H1 (cell line): ENCODE results near the gene KRT72. TPM values are rescaled to one million over a fixed set of nuclear protein-coding genes. Genes with fewer than 3 reads are reported as not detected.

Experiments
- CTCF ChIA-PET: fragments of 300-600 bp; sonication (Branson Sonifier 250); formaldehyde crosslinking; loops from one replicate; lab custom pipeline; 2021; ENCODE audit not compliant: partially characterized antibody; lab: Charles Lee
- POLR2A ChIA-PET: fragments of 300-600 bp; sonication (Branson Sonifier 250); formaldehyde crosslinking; loops from one replicate; lab custom pipeline; 2021; ENCODE audit warnings: inconsistent platforms; ENCODE audit not compliant: partially characterized antibody; lab: Charles Lee
- DNase-seq, 2 experiments: peaks; one replicate each; pipeline versions ENCODE4 v3.0.0 to v3.0.0-alpha.2; 2010 to 2022; ENCODE audit warnings: low spot score in 2 of 2, low read depth in 1 of 2, mixed read lengths in 1 of 2
- FAIRE-seq: peaks from 2 replicates; lab custom pipeline; 2011; peaks lifted over from hg19 to GRCh38; lab: Jason Lieb, UNC
- H2AFZ ChIP-seq: 2 replicates; pipeline ENCODE4 v1.8.1; 2012; ENCODE audit warnings: low read length, inconsistent platforms
- H2AK5ac ChIP-seq: 2 replicates; pipeline ENCODE4 v1.6.1; 2013; ENCODE audit warnings: low read depth, low read length
- H2BK120ac ChIP-seq: replicated peaks from 2 replicates; pipeline ENCODE3; 2013; ENCODE audit warnings: low read depth, low read length, inconsistent platforms
- H2BK12ac ChIP-seq: 2 replicates; pipeline ENCODE4 v1.6.1; 2013; ENCODE audit warnings: low read depth, low read length
- H2BK15ac ChIP-seq: 2 replicates; pipeline ENCODE4 v1.6.1; 2013; ENCODE audit warnings: low read length
- H2BK20ac ChIP-seq: 2 replicates; pipeline ENCODE4 v1.6.1; 2013; ENCODE audit warnings: low read length
- H2BK5ac ChIP-seq: 2 replicates; pipeline ENCODE4 v1.6.1; 2013; ENCODE audit warnings: low read depth, low read length
- H3K14ac ChIP-seq: 2 replicates; pipeline ENCODE4 v1.6.1; 2013; ENCODE audit warnings: inconsistent platforms; ENCODE audit not compliant: insufficient read length
- H3K18ac ChIP-seq: 2 replicates; pipeline ENCODE4 v1.6.1; 2013; ENCODE audit warnings: low read length; ENCODE audit errors: extremely low read depth
- H3K23ac ChIP-seq: 2 replicates; pipeline ENCODE4 v1.6.1; 2013; ENCODE audit warnings: inconsistent platforms; ENCODE audit not compliant: insufficient read length
- H3K23me2 ChIP-seq: 2 replicates; pipeline ENCODE4 v1.6.1; 2013; ENCODE audit warnings: low read depth, low read length
- H3K27ac ChIP-seq: 2 replicates; pipeline ENCODE4 v1.6.1; 2011; ENCODE audit warnings: low read depth, low read length, inconsistent platforms
- H3K27me3 ChIP-seq, 4 experiments: replicated peaks in 1 of 4; 1 replicate in 1 of 4; 2 replicates in 3 of 4; pipeline versions ENCODE4 v1.6.1 to v1.8.1; 2011 to 2013; ENCODE audit warnings: low read length in 3 of 4, mild to moderate bottlenecking in 3 of 4, inconsistent platforms in 2 of 4, mixed read lengths in 2 of 4, moderate library complexity in 1 of 4; ENCODE audit not compliant: control insufficient read depth in 3 of 4, insufficient read depth in 3 of 4; ENCODE audit errors: extremely low read depth in 1 of 4
- H3K36me3 ChIP-seq, 4 experiments: 2 replicates each; pipeline versions ENCODE4 v1.6.1 to v1.8.1; 2011 to 2013; ENCODE audit warnings: mild to moderate bottlenecking in 4 of 4, low read length in 3 of 4, moderate library complexity in 2 of 4, control low read depth in 1 of 4, inconsistent platforms in 1 of 4; ENCODE audit not compliant: insufficient read depth in 4 of 4, control insufficient read depth in 2 of 4
- H3K4ac ChIP-seq: replicated peaks from 2 replicates; pipeline ENCODE3; 2013; ENCODE audit warnings: low read length, low read depth, mixed read lengths, inconsistent platforms; ENCODE audit not compliant: insufficient read length
- H3K4me1 ChIP-seq, 4 experiments: replicated peaks in 1 of 4; 1 replicate in 1 of 4; 2 replicates in 3 of 4; pipeline versions ENCODE4 v1.6.1 to v1.8.1; 2011 to 2013; ENCODE audit warnings: low read length in 3 of 4, inconsistent platforms in 2 of 4, mixed read lengths in 1 of 4; ENCODE audit not compliant: insufficient read depth in 4 of 4, control insufficient read depth in 3 of 4
- H3K4me2 ChIP-seq, 2 experiments: 2 replicates each; pipeline versions ENCODE4 v1.6.1 to v1.8.1; 2011 to 2013; ENCODE audit warnings: low read depth in 2 of 2, low read length in 2 of 2, control low read depth in 1 of 2, inconsistent platforms in 1 of 2, mild to moderate bottlenecking in 1 of 2; ENCODE audit not compliant: insufficient read depth in 1 of 2
- H3K4me3 ChIP-seq, 4 experiments: fragments of 200-600, 300-600 bp in 1 of 4; sonication (generic), shearing (Covaris generic), sonication (Bioruptor Twin) in 1 of 4; 2 replicates each; pipeline versions ENCODE4 v1.5.1 to v1.8.1; 2011 to 2016; ENCODE audit warnings: low read length in 4 of 4, low read depth in 3 of 4, control low read depth in 2 of 4, inconsistent platforms in 2 of 4, mild to moderate bottlenecking in 2 of 4, mixed read lengths in 1 of 4, moderate library complexity in 1 of 4; ENCODE audit not compliant: insufficient read depth in 2 of 4; ENCODE audit errors: extremely low read depth in 1 of 4
- H3K56ac ChIP-seq: replicated peaks from 2 replicates; pipeline ENCODE3; 2013; ENCODE audit warnings: low read depth, mild to moderate bottlenecking, mixed read lengths, low read length, inconsistent platforms; ENCODE audit not compliant: insufficient read length
- H3K79me1 ChIP-seq: 2 replicates; pipeline ENCODE4 v1.6.1; 2013; ENCODE audit warnings: low read depth, low read length, control low read depth
- H3K79me2 ChIP-seq, 2 experiments: 2 replicates each; pipeline versions ENCODE4 v1.6.1 to v1.8.1; 2012 to 2013; ENCODE audit warnings: low read length in 2 of 2, mild to moderate bottlenecking in 2 of 2, inconsistent platforms in 1 of 2; ENCODE audit not compliant: insufficient read depth in 2 of 2, control insufficient read depth in 1 of 2
- H3K9ac ChIP-seq, 4 experiments: replicated peaks in 1 of 4; 1 replicate in 1 of 4; 2 replicates in 3 of 4; pipeline versions ENCODE4 v1.6.1 to v1.8.1; 2011 to 2013; ENCODE audit warnings: low read depth in 3 of 4, low read length in 3 of 4, control low read depth in 2 of 4, mild to moderate bottlenecking in 2 of 4, moderate library complexity in 2 of 4, inconsistent platforms in 1 of 4; ENCODE audit errors: extremely low read depth in 1 of 4
- H3K9me3 ChIP-seq, 2 experiments: 2 replicates each; pipeline versions ENCODE4 v1.6.1 to v1.8.1; 2012 to 2013; ENCODE audit warnings: mild to moderate bottlenecking in 2 of 2, moderate library complexity in 2 of 2, control low read depth in 1 of 2, inconsistent platforms in 1 of 2, low read depth in 1 of 2, low read length in 1 of 2, mixed read lengths in 1 of 2; ENCODE audit not compliant: insufficient read depth in 2 of 2
- H4K20me1 ChIP-seq, 2 experiments: replicated peaks in 1 of 2; 2 replicates each; pipeline versions ENCODE3 to v1.8.1; 2011 to 2013; ENCODE audit warnings: inconsistent platforms in 2 of 2, low read length in 2 of 2, mild to moderate bottlenecking in 1 of 2; ENCODE audit not compliant: insufficient read depth in 2 of 2, control insufficient read depth in 1 of 2
- H4K5ac ChIP-seq: 2 replicates; pipeline ENCODE4 v1.6.1; 2013; ENCODE audit warnings: low read length, low read depth, mixed read lengths, inconsistent platforms; ENCODE audit not compliant: insufficient read length
- H4K8ac ChIP-seq: 2 replicates; pipeline ENCODE4 v1.8.0; 2013; ENCODE audit warnings: mild to moderate bottlenecking, moderate library complexity, low read length, inconsistent platforms; ENCODE audit not compliant: insufficient read depth; ENCODE audit errors: extremely low read depth
- H4K91ac ChIP-seq: replicated peaks from 2 replicates; pipeline ENCODE3; 2013; ENCODE audit warnings: low read length, mixed read lengths, inconsistent platforms; ENCODE audit not compliant: insufficient read length
- BACH1 ChIP-seq: IDR thresholded peaks from 2 replicates; pipeline ENCODE4 v1.6.1; 2012; ENCODE audit warnings: low read length, improper control_type of control experiment
- CEBPB ChIP-seq: IDR thresholded peaks from 2 replicates; pipeline ENCODE4 v1.6.1; 2012; ENCODE audit warnings: low read depth, low read length
- E2F6 ChIP-seq: IDR thresholded peaks from 2 replicates; pipeline ENCODE4 v1.6.1; 2012; ENCODE audit warnings: inconsistent platforms
- EP300 ChIP-seq, 2 experiments: IDR thresholded peaks; 1 replicate in 1 of 2; 2 replicates in 1 of 2; pipeline ENCODE4 v1.6.1; 2011 to 2012; ENCODE audit warnings: low read depth in 2 of 2, low read length in 2 of 2, mild to moderate bottlenecking in 2 of 2, borderline replicate concordance in 1 of 2, inconsistent platforms in 1 of 2, moderate library complexity in 1 of 2
- KDM5A ChIP-seq: fragments of 200-600 bp; IDR thresholded peaks from 2 replicates; pipeline ENCODE4 v1.7.1; 2012; ENCODE audit warnings: mild to moderate bottlenecking, low read length, inconsistent platforms, mixed read lengths
- PHF8 ChIP-seq: fragments of 200-600 bp; sonication (generic); conservative IDR thresholded peaks from 2 replicates; pipeline ENCODE4 v1.7.1; 2012; ENCODE audit warnings: low read depth, mild to moderate bottlenecking, inconsistent platforms, low read length, moderate library complexity
- SRF ChIP-seq: IDR thresholded peaks from 2 replicates; pipeline ENCODE4 v1.6.1; 2011; ENCODE audit warnings: mild to moderate bottlenecking, low read depth, low read length, moderate library complexity
- TBP ChIP-seq: IDR thresholded peaks from 2 replicates; pipeline ENCODE4 v1.6.1; 2011; ENCODE audit warnings: low read depth, low read length, improper control_type of control experiment
- TEAD4 ChIP-seq: IDR thresholded peaks from 2 replicates; pipeline ENCODE4 v1.6.1; 2012; ENCODE audit warnings: low read depth, low read length, inconsistent platforms, mixed read lengths
- WGBS, 2 experiments: shearing (Covaris generic) in 1 of 2; methylation state at CpG; one replicate each; pipeline versions ENCODE4 v1.1.6 to v1.1.7; 2013 to 2015; ENCODE audit warnings: low lambda C conversion rate in 2 of 2, mixed read lengths in 2 of 2, inconsistent platforms in 1 of 2, low coverage in 1 of 2, missing lambda C conversion rate in 1 of 2; ENCODE audit not compliant: insufficient replicate concordance in 2 of 2, insufficient coverage in 1 of 2, insufficient read length in 1 of 2; ENCODE audit errors: extremely low coverage in 1 of 2, missing lambda C conversion rate in 1 of 2; 5-methylcytosine and 5-hydroxymethylcytosine counted together
- polyA plus RNA-seq, 7 experiments: library from polyadenylated mRNA; depleted of rRNA in 3 of 7; stranded (reverse) in 5 of 7; unstranded in 2 of 7; fragments of >200 nt in 5 of 7; fragments of 200-250 nt in 2 of 7; gene quantifications; 1 replicate in 5 of 7; 2 replicates in 1 of 7; 4 replicates in 1 of 7; pipeline versions ENCODE4 v1.2.1 to v1.2.3, GENCODE V29; 2011 to 2013; ENCODE audit warnings: missing spikeins in 2 of 7, mixed read lengths in 2 of 7
- total RNA-seq: library from RNA; stranded (reverse); fragmentation: NEBNext Ultra II Directional; extraction: Animal tissue kit (Norgen Biotek cat#: 25700); gene quantifications from 2 replicates; pipeline ENCODE4 v1.2.1, GENCODE V29; 2021

KRT72 gene
- total and polyA plus RNA-seq, 2 of the 8 experiments (the other 6 are each of a cell fraction or from before 2014, with no cell fraction given), result not detected

- H3K36me3 ChIP-seq, result no peaks in the 10 kb centered on the region
- H3K4me3 ChIP-seq, result no peak overlapping the region
- H3K79me2 ChIP-seq, result no peaks in the 10 kb centered on the region
- no peak overlapping the region for H2BK15ac ChIP-seq
- H2BK120ac ChIP-seq, result no peak overlapping the region
- H3K14ac ChIP-seq, result no peak overlapping the region
- no peak overlapping the region for H2BK5ac ChIP-seq
- H3K9me3 ChIP-seq, result no peaks in the 10 kb centered on the region
- POLR2A ChIA-PET, result no interaction called here
- no peak overlapping the region for H3K56ac ChIP-seq
- no peaks in the 10 kb centered on the region for H3K79me1 ChIP-seq
- H2AFZ ChIP-seq, result no peak overlapping the region
- no peaks in the 10 kb centered on the region for H4K20me1 ChIP-seq
- no peak overlapping the region for H3K18ac ChIP-seq
- H3K9ac ChIP-seq, result no peak overlapping the region
- H3K4ac ChIP-seq, result no peak overlapping the region
- FAIRE-seq (no peak), DNase-seq (peak in 1 of 2 experiments; percentile 17)
- 75% methylated on average over 4 of the region's 4 CpGs; no CpG with 5 or more reads in 1 of the 2 experiments for WGBS, 2 experiments
- H3K27me3 ChIP-seq, result peaks cover 0 to 5% (median 0%) of the 10 kb centered on the region in 4 experiments; a peak in 1 of 7 replicates
- CTCF ChIA-PET, result interaction anchor here (0.6 to 2.9 kb wide), 11 partner anchors 8 to 283 kb away, joined by 3 to 8 read pairs (median 3); partner anchors contain the start of gene KRT8
- H3K23ac ChIP-seq, result no peak overlapping the region
- H3K23me2 ChIP-seq, result no peaks in the 10 kb centered on the region
- no peak overlapping the region for H3K27ac ChIP-seq
- no peak overlapping the region for H4K91ac ChIP-seq
- no peak overlapping the region for H2BK20ac ChIP-seq
- no peak overlapping the region for H2BK12ac ChIP-seq
- no peak overlapping the region for H3K4me2 ChIP-seq
- H3K4me1 ChIP-seq, result no peaks in the 10 kb centered on the region
- no peak overlapping the region for H4K5ac ChIP-seq
- no peak overlapping the region for H4K8ac ChIP-seq
- no peak overlapping the region for H2AK5ac ChIP-seq
- no peak for TF ChIP-seq SRF
- TF ChIP-seq CEBPB, result no peak
- no peak for TF ChIP-seq E2F6
- TF ChIP-seq EP300 (IDR thresholded peaks at IDR 0.05; ENCODE audit: borderline replicate concordance in 1 of 2, low read depth in 2 of 2, low read length in 2 of 2), result no peak
- no peak for TF ChIP-seq TBP
- TF ChIP-seq TEAD4, result no peak
- TF ChIP-seq PHF8, result no peak
- TF ChIP-seq BACH1, result no peak
- TF ChIP-seq KDM5A, result no peak
Observed at GRCh38 chr12:52641468-52641867, 40.2 kb upstream of the KRT72 start.
